Measurements from ENCODE around the gene SYCP2.
"Not testable (repeated sequence)": the region's sequence is repeated elsewhere in the genome, so short reads cannot be mapped to it uniquely, and the experiment has no call there.

SYCP2 gene

DNA sequence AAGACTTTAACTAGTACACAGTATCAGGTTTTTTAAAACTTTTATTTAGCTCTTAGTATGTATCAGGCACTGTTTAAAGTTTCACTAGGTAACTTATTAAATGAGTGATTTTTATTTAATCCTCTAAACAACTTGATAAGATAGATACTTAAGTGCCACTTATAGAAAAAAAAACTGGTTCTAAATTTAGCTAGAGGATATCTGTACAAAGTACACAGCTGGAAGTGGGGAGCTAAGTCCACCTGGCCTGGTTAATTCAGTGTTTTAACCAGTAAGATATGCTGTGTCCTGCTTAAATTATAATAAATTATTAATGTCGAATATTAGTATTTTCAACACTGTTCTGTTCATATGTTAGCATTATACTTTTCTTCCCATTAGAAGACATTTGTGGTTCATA, 37.5 kb downstream of the SYCP2 start:
- DNase-seq (no peak), ATAC-seq (no peak)

DNA sequence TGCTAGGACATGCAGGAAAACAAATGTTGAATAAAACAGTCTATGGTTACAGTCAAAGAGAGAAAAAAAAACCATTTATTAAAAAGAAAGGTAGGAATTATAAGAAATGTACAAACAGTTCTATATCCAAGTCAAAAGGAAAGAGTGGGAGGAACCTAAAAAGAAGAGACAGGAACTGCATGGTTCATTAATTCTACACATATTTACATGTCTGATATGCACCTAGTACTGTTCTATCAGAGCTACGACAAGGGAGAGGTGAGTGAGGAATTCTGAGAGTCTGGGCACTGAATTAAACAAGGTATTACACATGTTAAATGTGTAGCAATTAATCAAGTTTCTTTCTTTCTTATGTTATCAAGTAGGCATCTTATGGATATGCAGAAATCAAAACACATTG, 41.9 kb downstream of the SYCP2 start:
- no peak for ATAC-seq

DNA sequence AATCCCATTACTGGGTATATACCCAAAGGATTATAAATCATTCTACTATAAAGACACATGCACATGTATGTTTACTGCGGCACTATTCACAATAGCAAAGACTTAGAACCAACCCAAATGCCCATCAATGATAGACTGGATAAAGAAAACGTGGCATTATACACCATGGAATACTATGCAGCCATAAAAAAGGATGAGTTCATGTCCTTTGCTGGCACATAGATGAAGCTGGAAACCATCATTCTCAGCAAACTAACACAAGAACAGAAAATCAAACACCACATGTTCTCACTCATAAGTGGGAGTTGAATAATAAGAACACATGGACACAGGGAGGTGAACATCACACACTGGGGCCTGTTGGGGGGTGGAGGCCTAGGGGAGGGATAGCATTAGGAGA, 43.4 kb downstream of the SYCP2 start:
- DNase-seq, ATAC-seq: not testable (repeated sequence)

More for the DNA sequence above, 41.9 kb downstream of the SYCP2 start:
- no peak for DNase-seq

DNA sequence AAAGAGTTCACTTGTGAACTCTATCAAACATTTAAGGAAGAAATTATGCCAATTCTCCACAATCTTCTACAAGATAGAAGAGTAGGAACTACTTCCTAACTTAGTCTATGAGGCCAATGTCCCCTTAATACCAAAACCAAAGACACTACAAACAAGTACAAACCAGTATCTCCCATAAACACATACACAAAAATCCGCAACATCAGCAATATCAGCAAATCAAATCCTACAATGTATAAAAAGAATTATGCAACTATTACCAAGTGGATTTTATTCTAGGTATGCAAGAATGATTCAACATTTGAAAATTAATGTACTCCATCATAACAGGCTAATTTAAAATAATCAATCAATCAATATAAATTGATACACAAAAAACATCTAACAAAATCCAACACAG, 45.4 kb downstream of the SYCP2 start:
- DNase-seq = no peak

DNA sequence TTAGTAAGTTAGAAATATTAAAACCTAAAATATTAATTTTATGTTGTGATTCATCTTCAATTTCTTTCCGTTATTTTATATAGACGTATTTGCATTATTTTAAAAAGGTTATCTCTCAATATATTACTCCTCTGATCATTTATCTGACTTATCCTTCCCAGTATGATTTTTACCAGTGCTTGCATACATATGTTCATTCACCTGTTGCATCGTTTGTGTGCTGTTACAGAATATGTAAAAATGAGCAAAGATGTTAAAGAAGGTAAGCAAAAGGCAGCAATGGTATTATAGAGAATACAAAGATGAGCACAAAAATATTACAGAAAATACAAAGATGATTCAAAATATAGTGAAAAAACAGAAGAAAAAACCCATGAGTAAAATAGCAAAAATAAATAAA, 48.9 kb downstream of the SYCP2 start:
- DNase-seq (no peak), ATAC-seq (no peak)

More for the DNA sequence above, 45.4 kb downstream of the SYCP2 start:
- ATAC-seq = no peak

DNA sequence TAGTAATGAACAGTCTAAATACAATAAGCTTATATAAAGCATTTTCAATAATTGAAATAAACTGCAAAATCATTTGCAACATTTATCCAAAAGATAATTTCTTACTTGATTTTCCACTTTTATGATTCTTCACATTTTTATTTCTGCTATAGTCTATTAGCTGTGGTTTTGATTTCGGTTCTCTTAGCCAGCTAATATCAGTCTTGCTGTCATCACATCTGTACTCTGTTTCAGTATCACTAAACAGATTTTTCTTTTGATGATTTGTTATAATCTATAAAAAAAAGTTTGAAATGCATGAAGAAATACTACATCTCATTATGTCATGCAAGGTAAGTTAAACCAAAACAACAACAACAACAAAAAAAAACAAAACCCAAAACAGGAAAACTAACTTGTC, 53.2 kb downstream of the SYCP2 start:
- DNase-seq = no peak
- no peak for ATAC-seq

GRCh38 chr20:59873409-59873808, 60.0 kb downstream of the SYCP2 start:
- ATAC-seq = no peak
- DNase-seq = no peak

DNA sequence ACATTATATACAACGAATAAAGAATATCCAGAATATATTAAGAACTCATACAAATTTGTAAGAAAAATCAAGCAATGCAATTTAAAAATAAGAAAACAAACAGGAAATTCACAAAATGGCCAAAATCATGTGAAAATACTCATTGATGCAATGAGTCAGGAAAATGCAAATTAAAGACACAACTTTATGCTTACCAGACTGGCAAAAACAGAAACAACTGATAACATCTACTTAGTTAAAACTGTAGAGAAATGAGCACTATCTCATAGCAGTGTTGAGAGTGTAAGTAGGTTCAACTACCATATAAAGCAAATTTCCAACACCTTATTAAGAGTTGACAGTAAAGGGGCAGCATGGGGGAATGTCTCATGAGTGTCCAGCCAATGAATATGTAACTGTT, 62.3 kb downstream of the SYCP2 start:
- ATAC-seq = no peak
- no peak for DNase-seq

GRCh38 chr20:59866338-59866737, 67.1 kb downstream of the SYCP2 start:
- ATAC-seq (no peak), DNase-seq (no peak)

- DNase-seq (no peak), ATAC-seq (no peak)
Measured at GRCh38 chr20:59864726-59865125, 68.7 kb downstream of the SYCP2 start.

DNA sequence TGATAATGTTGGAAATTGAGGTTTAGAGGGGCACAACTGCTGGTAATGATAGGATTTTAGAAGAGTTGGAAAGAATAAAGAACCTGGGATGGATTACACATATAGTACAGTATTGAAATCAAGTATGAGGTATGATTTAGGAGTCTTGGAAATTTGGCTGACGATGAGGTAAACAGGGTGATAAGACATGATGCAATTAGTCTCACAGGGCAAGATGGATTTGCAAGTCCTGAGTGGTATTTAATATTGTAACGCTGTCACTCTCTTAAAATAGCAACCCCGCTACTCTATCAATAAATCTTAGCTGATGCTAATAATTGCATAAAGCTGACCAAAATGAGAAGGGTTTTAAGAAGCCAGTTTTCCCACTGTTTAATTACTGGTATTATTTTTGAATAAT, 70.4 kb downstream of the SYCP2 start:
- DNase-seq = no peak
- ATAC-seq = no peak

DNA sequence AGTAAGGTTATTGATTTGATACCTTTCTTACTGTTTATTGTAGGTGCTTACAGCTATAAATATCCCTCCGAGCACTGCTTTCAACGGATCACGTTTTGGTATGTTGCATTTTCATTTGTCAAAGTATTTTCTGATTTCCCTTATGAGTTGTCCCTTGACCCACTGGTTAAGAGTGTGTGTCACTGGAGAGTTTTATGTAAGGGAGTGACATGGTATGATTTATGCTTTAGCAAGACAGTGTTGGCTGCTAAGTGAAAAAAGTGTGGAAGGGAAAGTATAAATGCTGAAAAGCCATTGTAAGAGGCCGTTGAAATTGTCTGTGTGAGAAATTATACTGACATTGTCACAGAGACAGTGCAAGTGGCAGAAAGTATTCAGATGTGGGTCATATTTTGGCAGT, 72.0 kb downstream of the SYCP2 start:
- DNase-seq (no peak), ATAC-seq (no peak)

DNA sequence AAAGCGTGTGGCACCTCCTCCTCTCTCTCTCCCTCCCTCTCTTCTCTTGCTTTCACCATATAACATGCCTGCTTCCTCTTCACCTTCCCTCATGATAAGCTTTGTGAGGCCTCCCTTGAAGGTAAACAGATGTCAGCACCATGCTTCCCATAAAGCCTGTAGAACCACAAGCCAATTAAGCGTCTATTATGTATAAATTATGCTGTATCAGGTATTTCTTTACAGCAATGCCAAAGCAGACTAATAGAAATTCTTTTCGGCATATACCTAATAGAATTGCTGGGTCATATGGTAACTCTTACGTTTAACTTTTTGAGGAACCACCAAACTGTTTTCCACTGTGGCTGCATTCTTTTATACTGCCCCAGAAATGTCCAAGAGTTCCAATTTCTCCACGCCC, 75.0 kb downstream of the SYCP2 start:
- ATAC-seq = no peak
- DNase-seq = no peak

DNA sequence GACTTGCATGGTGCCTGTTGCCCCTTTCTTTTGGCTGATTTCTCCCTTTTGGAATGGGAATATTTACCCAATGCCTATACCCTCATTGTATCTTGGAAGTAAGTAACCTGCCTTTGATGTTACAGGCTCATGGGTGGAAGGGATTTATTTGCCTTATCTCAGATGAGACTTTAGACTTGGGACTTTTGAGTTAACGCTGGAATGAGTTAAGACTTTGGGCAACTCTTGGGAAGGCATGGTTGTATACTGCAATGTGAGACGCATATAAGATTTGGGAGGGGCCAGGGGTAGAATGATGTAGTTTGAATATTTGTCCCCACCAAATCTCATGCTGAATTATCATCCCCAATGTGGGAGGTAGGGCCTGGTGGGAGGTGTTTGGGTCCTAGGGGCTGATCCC, 75.5 kb downstream of the SYCP2 start:
- no peak for ATAC-seq
- DNase-seq = no peak

DNA sequence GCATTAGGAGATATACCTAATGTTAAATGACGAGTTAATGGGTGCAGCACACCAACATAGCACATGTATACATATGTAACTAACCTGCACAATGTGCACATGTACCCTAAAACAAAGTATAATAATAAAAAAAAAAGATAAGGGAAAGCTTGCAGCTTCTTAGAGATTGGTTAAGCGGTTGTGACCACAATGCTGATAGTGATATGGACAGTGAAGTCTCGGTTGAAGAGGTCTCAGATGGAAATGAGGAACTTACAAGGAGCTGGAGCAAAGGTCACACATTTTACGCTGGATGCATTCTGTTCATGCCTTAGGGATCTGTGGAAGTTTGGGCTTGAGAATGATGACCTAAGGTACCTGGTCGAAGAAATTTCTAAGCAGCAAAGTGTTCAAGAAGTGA, 76.5 kb downstream of the SYCP2 start:
- not testable (repeated sequence) for ATAC-seq, DNase-seq

DNA sequence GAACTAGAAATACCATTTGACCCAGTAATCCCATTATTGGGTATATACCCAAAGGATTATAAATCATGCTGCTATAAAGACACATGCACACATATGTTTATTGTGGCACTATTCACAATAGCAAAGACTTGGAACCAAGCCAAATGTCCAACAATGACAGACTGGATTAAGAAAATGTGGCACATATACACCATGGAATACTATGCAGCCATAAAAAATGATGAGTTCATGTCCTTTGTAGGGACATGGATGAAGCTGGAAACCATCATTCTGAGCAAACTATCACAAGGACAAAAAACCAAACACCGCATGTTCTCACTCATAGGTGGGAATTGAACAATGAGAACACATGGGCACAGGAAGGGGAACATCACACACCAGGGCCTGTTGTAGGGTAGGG, 76.9 kb downstream of the SYCP2 start:
- not testable (repeated sequence) for ATAC-seq, DNase-seq

DNA sequence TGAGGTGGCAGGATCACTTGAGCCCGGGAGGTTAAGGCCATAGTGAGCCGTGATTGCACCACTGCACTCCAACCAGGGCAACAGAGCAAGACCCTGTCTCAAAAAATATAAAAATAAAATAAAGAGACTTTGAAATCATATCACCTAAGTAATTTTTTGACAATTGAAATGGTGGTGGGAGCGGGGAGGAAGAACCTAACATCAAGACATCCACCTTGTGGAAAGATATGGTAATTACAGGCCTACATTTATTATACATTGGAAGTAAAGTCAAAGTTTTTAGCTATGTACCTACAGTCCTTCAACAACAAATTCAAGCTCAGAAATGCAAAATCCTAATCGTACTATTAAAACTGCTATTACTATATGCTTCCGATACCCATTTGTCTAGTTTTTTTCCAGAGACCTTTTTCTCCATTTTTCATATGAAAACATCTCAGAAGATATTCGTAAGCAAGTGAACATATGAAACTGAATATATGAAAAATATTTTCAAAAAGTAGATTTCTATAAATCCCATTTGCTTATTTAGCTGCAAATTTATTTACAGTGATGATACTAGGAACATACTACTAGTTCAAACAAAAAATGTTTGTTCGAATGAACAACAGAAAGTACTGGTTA, 83.3 kb downstream of the SYCP2 start:
- no peak for DNase-seq
- no peak for ATAC-seq

GRCh38 chr20:59848182-59848581, 85.3 kb downstream of the SYCP2 start:
- no peak for ATAC-seq
- DNase-seq = no peak

GRCh38 chr20:59845472-59845871, 88.0 kb downstream of the SYCP2 start:
- DNase-seq = no peak
- ATAC-seq = no peak

- ATAC-seq = no peak
- DNase-seq = no peak
Measured at GRCh38 chr20:59839400-59839799, 94.0 kb downstream of the SYCP2 start.

DNA sequence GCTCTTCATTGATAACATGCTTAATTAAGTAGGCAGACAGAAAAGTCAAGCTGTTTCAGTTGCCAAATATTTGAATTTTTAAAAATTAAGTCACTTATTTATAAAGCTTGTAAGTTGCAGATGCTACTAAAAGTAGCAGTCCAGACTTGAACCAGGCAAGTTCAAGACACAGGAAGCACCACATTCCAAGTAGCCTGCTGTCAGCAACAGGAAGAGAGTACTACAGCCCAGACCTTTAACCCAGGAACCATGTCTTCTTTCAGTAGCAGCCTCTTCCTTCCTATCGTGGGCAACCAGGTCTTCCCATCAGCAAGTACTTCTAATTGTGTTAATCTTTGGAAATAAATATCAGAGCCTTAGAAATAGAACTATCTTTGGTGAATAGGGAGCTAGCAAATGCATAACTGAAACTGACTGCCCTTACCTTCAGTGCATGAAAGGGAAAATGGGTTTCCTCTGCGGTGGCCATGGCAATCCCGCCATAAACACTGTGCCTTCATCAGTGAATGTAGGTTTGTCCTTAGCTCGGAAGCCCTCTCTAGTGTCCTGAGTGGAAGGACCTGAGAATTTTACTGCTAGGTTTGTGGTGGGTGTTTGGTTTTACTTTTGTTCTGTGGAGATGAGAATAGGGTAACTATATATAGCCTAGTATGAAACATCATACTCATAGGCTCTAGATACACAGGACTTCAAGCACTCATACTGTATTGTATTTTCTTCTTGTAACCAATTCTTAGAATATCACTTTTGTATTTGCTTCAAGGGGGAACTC, 95.6 kb downstream of the SYCP2 start:
- ATAC-seq (no peak), DNase-seq (no peak)

DNA sequence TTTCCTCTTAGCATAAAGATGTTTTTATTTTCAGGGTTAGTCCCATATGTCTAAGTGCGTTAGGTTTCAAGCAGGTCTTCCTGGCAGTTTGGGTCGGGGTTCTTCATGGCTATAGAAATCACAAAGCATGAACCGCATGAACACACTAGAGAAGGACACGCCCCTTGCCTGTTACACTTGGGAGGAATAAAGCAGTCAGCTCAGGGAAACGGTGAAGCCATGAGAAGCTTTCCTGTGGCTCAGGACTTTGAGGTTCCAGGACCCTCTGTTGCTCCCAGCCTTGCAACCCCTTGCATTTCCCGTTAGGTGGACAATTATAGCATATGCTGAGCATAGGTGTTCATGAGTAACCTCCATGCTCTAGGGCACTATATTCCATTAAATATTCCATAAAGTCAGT, 96.7 kb downstream of the SYCP2 start:
- ATAC-seq = no peak
- no peak for DNase-seq

DNA sequence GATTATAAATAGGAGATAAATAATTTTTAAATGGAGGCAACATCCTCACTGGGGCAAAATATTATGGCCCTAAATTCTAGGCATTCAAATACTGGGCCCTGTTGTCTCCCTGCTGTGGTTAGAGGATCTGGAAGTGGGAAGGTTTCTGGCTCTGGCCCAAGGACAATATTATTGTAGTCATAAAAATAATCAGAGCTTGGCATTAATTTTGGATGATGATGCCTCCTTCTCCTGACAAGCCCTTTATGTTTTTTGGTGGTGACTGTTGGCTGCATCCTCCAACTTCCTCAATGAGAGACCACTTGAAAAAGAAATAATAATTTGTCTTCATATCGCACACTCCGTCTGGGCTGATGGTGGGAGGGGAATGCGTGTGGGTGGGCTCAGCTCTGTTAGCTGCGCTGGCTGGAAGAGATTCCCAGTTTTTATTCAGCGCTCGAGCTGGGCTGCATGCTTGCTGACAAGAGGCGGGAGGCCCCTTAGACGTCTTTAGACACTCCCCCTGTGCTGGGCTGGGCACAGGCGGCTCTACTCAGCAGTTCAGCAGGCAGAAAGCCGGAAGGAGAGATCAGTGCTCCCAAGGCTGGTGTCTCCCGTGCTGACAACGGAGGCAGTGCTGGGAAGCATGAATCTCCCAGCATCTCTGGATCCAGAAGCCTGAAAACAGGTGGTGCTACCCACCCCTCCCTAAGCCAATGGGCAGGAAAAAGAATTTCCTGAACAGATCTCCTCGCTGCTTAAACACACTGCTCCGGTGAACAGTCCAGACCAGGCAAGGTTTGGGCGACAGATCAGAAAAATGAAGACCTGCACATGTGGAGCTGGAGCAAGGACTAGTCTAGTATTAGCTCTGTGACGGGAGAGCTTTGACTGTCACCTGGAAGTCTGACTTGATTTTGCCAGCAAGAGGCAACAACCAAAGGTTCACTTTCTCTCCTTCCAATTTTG, 97.7 kb downstream of the SYCP2 start:
- no peak for DNase-seq
- ATAC-seq = no peak
